Keratinocyte (primary cell): ENCODE measurements around the gene HAUS2. TPM values are rescaled to one million over a fixed set of nuclear protein-coding genes. Genes with fewer than 3 reads are reported as not detected.
"Not testable (repeated sequence)": the region's sequence is repeated elsewhere in the genome, so short reads cannot be mapped to it uniquely, and the experiment has no call there.

Experiments used
- DNase-seq: peaks from one replicate; pipeline ENCODE4 v3.0.0-alpha.2; 2011; ENCODE audit warnings: low read depth, missing footprints, low spot score
- FAIRE-seq: peaks from 2 replicates; lab custom pipeline; 2011; peaks lifted over from hg19 to GRCh38; lab: Jason Lieb, UNC
- H2AFZ ChIP-seq: 2 replicates; pipeline ENCODE4 v1.6.0; 2012; ENCODE audit warnings: low read length, control low read depth, inconsistent platforms; ENCODE audit not compliant: control insufficient read depth
- H3K27ac ChIP-seq: 2 replicates; pipeline ENCODE4 v1.5.1; 2011; ENCODE audit warnings: low read length; ENCODE audit not compliant: control insufficient read depth, insufficient read depth
- H3K27me3 ChIP-seq: 3 replicates; pipeline ENCODE4 v1.6.0; 2011; ENCODE audit warnings: low read length; ENCODE audit not compliant: control insufficient read depth, insufficient read depth; ENCODE audit errors: extremely low read depth
- H3K36me3 ChIP-seq, 2 experiments: 2 replicates in 1 of 2; 3 replicates in 1 of 2; pipeline ENCODE4 v1.5.1; 2011; ENCODE audit warnings: low read length in 2 of 2, mild to moderate bottlenecking in 1 of 2; ENCODE audit not compliant: control insufficient read depth in 2 of 2, insufficient read depth in 2 of 2; ENCODE audit errors: extremely low read depth in 1 of 2
- H3K4me1 ChIP-seq: 3 replicates; pipeline ENCODE4 v1.5.1; 2011; ENCODE audit warnings: low read length; ENCODE audit not compliant: control insufficient read depth, insufficient read depth; ENCODE audit errors: extremely low read depth
- H3K4me2 ChIP-seq: 3 replicates; pipeline ENCODE4 v1.6.0; 2011; ENCODE audit warnings: low read depth, low read length; ENCODE audit not compliant: control insufficient read depth, insufficient read depth; ENCODE audit errors: extremely low read depth
- H3K4me3 ChIP-seq, 3 experiments: fragments of 200-600 bp in 1 of 3; sonication (generic) in 1 of 3; 2 replicates in 2 of 3; 3 replicates in 1 of 3; pipeline ENCODE4 v1.5.1; 2011 to 2016; ENCODE audit warnings: low read length in 3 of 3, mild to moderate bottlenecking in 3 of 3, control low read depth in 2 of 3, inconsistent platforms in 1 of 3, low read depth in 1 of 3, mixed read lengths in 1 of 3, mixed run types in 1 of 3, moderate library complexity in 1 of 3; ENCODE audit not compliant: control insufficient read depth in 2 of 3, insufficient read depth in 2 of 3; ENCODE audit errors: extremely low read depth in 1 of 3
- H3K79me2 ChIP-seq: 2 replicates; pipeline ENCODE4 v1.6.0; 2012; ENCODE audit warnings: low read length; ENCODE audit not compliant: control insufficient read depth, insufficient read depth
- H3K9ac ChIP-seq: 3 replicates; pipeline ENCODE4 v1.6.0; 2011; ENCODE audit warnings: low read length; ENCODE audit not compliant: control insufficient read depth, insufficient read depth; ENCODE audit errors: extremely low read depth
- H3K9me1 ChIP-seq: 3 replicates; pipeline ENCODE4 v1.6.0; 2011; ENCODE audit warnings: low read length; ENCODE audit not compliant: control insufficient read depth, insufficient read depth; ENCODE audit errors: extremely low read depth
- H3K9me3 ChIP-seq: 2 replicates; pipeline ENCODE4 v1.5.1; 2012; ENCODE audit warnings: low read depth, low read length; ENCODE audit not compliant: control insufficient read depth
- H4K20me1 ChIP-seq: 3 replicates; pipeline ENCODE4 v1.6.0; 2011; ENCODE audit warnings: low read length; ENCODE audit not compliant: control insufficient read depth, insufficient read depth; ENCODE audit errors: extremely low read depth
- EZH2 ChIP-seq: IDR thresholded peaks from one replicate; pipeline ENCODE4 v1.6.1; 2012; ENCODE audit warnings: inconsistent platforms, mild to moderate bottlenecking, low read length, moderate library complexity
- dilution Hi-C: fragments of 300-500 bp; cut with MboI; formaldehyde crosslinking; loops from one replicate; pipeline ENCODE4 v1.7.0; 2020; ENCODE audit warnings: low sequenced_read_pairs; ENCODE audit not compliant: extremely low pct_ligation_motif_present
- polyA plus RNA-seq, 5 experiments: library from polyadenylated mRNA; depleted of rRNA in 3 of 5; stranded (reverse) in 3 of 5; stranded (forward) in 1 of 5; unstranded in 1 of 5; fragments of >200 nt; gene quantifications; 1 replicate in 1 of 5; 2 replicates in 3 of 5; 3 replicates in 1 of 5; pipeline versions ENCODE4 v1.2.1 to v1.2.3, GENCODE V29; 2011 to 2012; ENCODE audit warnings: missing spikeins in 2 of 5, low read depth in 1 of 5, low replicate concordance in 1 of 5
- TF ChIP-seq, protein P1 (sequence below), 3 experiments: IDR thresholded peaks in 1 of 3; conservative IDR thresholded peaks in 1 of 3; optimal IDR thresholded peaks in 1 of 3; 2 replicates in 2 of 3; 3 replicates in 1 of 3; pipeline versions ENCODE3 to v1.5.1; 2011; ENCODE audit warnings: low read length in 3 of 3, mild to moderate bottlenecking in 3 of 3, moderate library complexity in 2 of 3, control low read depth in 1 of 3, inconsistent platforms in 1 of 3; ENCODE audit not compliant: insufficient read depth in 2 of 3; ENCODE audit errors: extremely low read depth in 1 of 3

HAUS2 gene
- polyA plus RNA-seq, 1 donor (not counting 4 experiments of a cell fraction or from before 2014, with no cell fraction given) = 36.3 TPM

DNA sequence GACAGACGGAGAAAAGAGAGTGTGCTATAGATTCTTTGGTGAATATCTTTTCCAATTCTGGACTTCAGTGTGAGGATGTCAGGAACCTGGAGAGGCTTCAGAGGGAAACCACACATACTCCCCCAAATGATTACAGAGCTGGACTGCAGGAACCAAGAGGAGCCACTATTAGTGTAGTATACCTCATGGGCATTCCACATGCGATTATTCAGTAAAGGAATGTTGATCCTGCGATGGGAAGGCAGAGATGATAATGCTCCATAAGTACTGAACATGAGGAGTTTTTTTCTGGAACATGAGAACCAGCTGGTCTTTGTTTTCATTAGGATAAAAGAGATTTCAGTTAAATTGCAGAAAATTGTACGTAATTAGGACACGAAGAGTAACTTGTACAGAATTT is 45.5 kb downstream of the HAUS2 start:
- FAIRE-seq (no peak), DNase-seq (no peak)
- no peaks in the 10 kb centered on the region for H3K27me3 ChIP-seq
- no peak overlapping the region for H3K9ac ChIP-seq
- no peaks in the 10 kb centered on the region for H4K20me1 ChIP-seq
- no peaks in the 10 kb centered on the region for H3K79me2 ChIP-seq
- no peaks in the 10 kb centered on the region for H3K9me1 ChIP-seq
- H3K36me3 ChIP-seq = no peaks in the 10 kb centered on the region
- no peak overlapping the region for H2AFZ ChIP-seq
- H3K27ac ChIP-seq = no peak overlapping the region
- H3K4me1 ChIP-seq = no peaks in the 10 kb centered on the region
- dilution Hi-C loops = no loop called here
- H3K9me3 ChIP-seq = no peaks in the 10 kb centered on the region
- TF ChIP-seq, protein P1, sequence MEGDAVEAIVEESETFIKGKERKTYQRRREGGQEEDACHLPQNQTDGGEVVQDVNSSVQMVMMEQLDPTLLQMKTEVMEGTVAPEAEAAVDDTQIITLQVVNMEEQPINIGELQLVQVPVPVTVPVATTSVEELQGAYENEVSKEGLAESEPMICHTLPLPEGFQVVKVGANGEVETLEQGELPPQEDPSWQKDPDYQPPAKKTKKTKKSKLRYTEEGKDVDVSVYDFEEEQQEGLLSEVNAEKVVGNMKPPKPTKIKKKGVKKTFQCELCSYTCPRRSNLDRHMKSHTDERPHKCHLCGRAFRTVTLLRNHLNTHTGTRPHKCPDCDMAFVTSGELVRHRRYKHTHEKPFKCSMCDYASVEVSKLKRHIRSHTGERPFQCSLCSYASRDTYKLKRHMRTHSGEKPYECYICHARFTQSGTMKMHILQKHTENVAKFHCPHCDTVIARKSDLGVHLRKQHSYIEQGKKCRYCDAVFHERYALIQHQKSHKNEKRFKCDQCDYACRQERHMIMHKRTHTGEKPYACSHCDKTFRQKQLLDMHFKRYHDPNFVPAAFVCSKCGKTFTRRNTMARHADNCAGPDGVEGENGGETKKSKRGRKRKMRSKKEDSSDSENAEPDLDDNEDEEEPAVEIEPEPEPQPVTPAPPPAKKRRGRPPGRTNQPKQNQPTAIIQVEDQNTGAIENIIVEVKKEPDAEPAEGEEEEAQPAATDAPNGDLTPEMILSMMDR (optimal IDR thresholded peaks at IDR 0.05 in 1 of 3, IDR thresholded peaks at IDR 0.05 in 1 of 3, conservative IDR thresholded peaks at IDR 0.05 in 1 of 3; ENCODE audit: extremely low read depth in 1 of 3, insufficient read depth in 2 of 3, low read length in 3 of 3) = no peak
- no peak for TF ChIP-seq EZH2
- H3K4me3 ChIP-seq = no peak overlapping the region
- no peak overlapping the region for H3K4me2 ChIP-seq

DNA sequence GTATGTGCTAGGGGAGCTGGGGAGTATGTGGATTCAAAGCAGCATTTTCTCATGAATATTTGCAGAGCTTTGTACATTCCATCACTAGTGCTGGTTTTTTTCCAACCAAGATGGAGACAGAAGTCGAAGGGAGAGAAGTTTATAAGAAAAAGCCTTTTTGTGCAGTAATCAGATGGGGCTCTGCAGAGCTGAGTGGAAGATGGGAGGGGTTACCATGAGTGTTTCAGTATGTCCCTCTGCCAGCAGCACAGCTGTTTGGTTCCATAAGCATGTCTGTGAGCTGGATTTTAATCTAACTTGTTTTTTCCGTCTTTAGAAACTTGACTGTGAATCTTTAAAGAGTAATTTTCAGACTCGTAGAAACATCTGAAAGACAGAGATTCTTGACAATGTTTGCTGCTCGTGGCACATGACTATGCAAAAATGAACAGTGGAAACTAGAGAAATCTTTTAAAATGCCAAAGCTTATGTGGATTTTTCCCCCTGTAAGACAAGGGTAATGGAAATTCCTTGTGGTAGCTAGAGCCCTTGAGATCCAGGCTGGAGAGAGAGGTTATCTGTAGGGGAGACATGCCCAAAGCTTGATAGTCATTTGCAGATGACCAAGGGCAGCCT is 47.1 kb downstream of the HAUS2 start:
- Histone ChIP-seq H3K27me3 (no peaks in the 10 kb centered on the region), H4K20me1 (no peaks in the 10 kb centered on the region), H3K36me3 (no peaks in the 10 kb centered on the region), H3K4me1 (no peaks in the 10 kb centered on the region), H3K79me2 (no peaks in the 10 kb centered on the region), H3K9ac (no peak overlapping the region), H3K9me1 (no peaks in the 10 kb centered on the region), H3K4me3 (no peak overlapping the region), H3K4me2 (no peak overlapping the region), H3K27ac (no peak overlapping the region), H2AFZ (no peak overlapping the region), H3K9me3 (no peaks in the 10 kb centered on the region)
- dilution Hi-C loops = no loop called here
- no peak for FAIRE-seq
- no peak for DNase-seq
- no peak for TF ChIP-seq EZH2
- TF ChIP-seq, protein P1 (optimal IDR thresholded peaks at IDR 0.05 in 1 of 3, IDR thresholded peaks at IDR 0.05 in 1 of 3, conservative IDR thresholded peaks at IDR 0.05 in 1 of 3; ENCODE audit: extremely low read depth in 1 of 3, insufficient read depth in 2 of 3, low read length in 3 of 3) = no peak

DNA sequence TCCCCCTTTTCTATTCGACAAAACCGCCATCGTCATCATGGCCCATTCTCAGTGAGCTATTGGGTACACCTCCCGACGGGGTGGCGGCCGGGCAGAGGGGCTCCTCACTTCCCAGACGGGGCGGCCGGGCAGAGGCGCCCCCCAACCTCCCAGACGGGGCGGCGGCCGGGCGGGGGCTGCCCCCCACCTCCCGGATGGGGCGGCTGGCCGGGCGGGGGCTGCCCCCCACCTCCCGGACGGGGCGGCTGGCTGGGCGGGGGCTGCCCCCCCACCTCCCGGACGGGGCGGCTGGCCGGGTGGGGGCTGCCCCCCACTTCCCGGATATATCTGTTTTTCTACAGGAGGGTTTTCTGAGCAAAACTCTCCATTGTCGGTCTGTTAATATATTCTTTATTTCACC is 52.7 kb downstream of the HAUS2 start:
- FAIRE-seq, H3K9me1 ChIP-seq, dilution Hi-C loops, H3K4me2 ChIP-seq, DNase-seq, H3K4me3 ChIP-seq, H3K36me3 ChIP-seq, H3K27me3 ChIP-seq, H2AFZ ChIP-seq, H3K27ac ChIP-seq, H3K4me1 ChIP-seq, H3K9ac ChIP-seq, H3K9me3 ChIP-seq, H4K20me1 ChIP-seq, H3K79me2 ChIP-seq: not testable (repeated sequence)
